RWPE2 (cell line): Measurements from ENCODE around the gene DIP2C.

Source experiments
- ATAC-seq: fragments of 200-7000 bp; cut with Tn5 transposase; 3 replicates; pipeline ENCODE4 v1.9.1; 2021; ENCODE audit warnings: low read depth
- DNase-seq: peaks from one replicate; pipeline ENCODE4 v3.0.0-alpha.2; 2020; ENCODE audit warnings: low spot score
- H3K27ac ChIP-seq: fragments of 450-650 bp; 2 replicates; pipeline ENCODE4 v1.5.1; 2017; ENCODE audit warnings: mild to moderate bottlenecking; ENCODE audit not compliant: poor library complexity, severe bottlenecking
- H3K27me3 ChIP-seq: fragments of 250-450 bp; sonication (Bioruptor Pico); 2 replicates; pipeline ENCODE4 v1.5.1; 2021; ENCODE audit warnings: mild to moderate bottlenecking, moderate library complexity; ENCODE audit not compliant: insufficient read depth, poor library complexity, severe bottlenecking
- H3K36me3 ChIP-seq: fragments of 250-450 bp; sonication (Bioruptor Pico); 2 replicates; pipeline ENCODE4 v1.5.1; 2020; ENCODE audit warnings: low read depth, mild to moderate bottlenecking, moderate library complexity
- H3K4me1 ChIP-seq: fragments of 250-450 bp; sonication (Bioruptor Pico); 2 replicates; pipeline ENCODE4 v1.5.1; 2021; ENCODE audit warnings: mild to moderate bottlenecking, moderate library complexity; ENCODE audit not compliant: insufficient read depth, poor library complexity, severe bottlenecking
- H3K4me3 ChIP-seq: fragments of 250-450 bp; sonication (Bioruptor Pico); 2 replicates; pipeline ENCODE4 v1.5.1; 2021; ENCODE audit warnings: mild to moderate bottlenecking, moderate library complexity; ENCODE audit not compliant: severe bottlenecking
- H3K9me3 ChIP-seq: fragments of 250-450 bp; sonication (Bioruptor Pico); 2 replicates; pipeline ENCODE4 v1.5.1; 2021; ENCODE audit warnings: mild to moderate bottlenecking, moderate library complexity; ENCODE audit not compliant: severe bottlenecking
- TF ChIP-seq, protein P1 (sequence below): fragments of 450-650 bp; IDR thresholded peaks from one replicate; pipeline ENCODE4 v1.5.1; 2017; ENCODE audit warnings: mild to moderate bottlenecking, moderate library complexity; ENCODE audit not compliant: poor library complexity, severe bottlenecking

Gene DIP2C

DNA sequence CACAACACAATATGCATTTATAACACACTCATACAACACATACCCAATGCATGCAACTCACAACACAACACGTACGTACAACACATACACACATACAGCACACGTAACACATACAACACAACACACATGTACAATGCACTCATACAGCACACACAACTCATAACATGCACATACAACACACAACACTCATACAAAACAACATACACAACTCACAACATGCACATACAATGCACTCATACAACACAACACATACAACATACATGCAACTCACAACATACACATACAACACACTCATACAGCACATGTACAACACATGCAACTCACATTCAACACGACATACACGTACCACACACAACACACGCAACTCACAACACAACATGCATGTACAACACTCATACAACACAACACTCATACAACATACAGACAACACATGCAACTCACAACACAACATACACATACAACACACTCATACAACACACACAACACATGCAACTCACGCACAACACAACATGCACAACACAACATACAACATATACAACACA is 21.8 kb downstream of the DIP2C start:
- H3K4me1 ChIP-seq: no peaks in the 10 kb centered on the region
- ATAC-seq (no peak), DNase-seq (no peak)
- TF ChIP-seq, protein P1, sequence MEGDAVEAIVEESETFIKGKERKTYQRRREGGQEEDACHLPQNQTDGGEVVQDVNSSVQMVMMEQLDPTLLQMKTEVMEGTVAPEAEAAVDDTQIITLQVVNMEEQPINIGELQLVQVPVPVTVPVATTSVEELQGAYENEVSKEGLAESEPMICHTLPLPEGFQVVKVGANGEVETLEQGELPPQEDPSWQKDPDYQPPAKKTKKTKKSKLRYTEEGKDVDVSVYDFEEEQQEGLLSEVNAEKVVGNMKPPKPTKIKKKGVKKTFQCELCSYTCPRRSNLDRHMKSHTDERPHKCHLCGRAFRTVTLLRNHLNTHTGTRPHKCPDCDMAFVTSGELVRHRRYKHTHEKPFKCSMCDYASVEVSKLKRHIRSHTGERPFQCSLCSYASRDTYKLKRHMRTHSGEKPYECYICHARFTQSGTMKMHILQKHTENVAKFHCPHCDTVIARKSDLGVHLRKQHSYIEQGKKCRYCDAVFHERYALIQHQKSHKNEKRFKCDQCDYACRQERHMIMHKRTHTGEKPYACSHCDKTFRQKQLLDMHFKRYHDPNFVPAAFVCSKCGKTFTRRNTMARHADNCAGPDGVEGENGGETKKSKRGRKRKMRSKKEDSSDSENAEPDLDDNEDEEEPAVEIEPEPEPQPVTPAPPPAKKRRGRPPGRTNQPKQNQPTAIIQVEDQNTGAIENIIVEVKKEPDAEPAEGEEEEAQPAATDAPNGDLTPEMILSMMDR: no peak
- H3K9me3 ChIP-seq: no peaks in the 10 kb centered on the region
- no peaks in the 10 kb centered on the region for H3K27me3 ChIP-seq
- H3K36me3 ChIP-seq: no peaks in the 10 kb centered on the region
- no peak overlapping the region for H3K27ac ChIP-seq
- no peak overlapping the region for H3K4me3 ChIP-seq

DNA sequence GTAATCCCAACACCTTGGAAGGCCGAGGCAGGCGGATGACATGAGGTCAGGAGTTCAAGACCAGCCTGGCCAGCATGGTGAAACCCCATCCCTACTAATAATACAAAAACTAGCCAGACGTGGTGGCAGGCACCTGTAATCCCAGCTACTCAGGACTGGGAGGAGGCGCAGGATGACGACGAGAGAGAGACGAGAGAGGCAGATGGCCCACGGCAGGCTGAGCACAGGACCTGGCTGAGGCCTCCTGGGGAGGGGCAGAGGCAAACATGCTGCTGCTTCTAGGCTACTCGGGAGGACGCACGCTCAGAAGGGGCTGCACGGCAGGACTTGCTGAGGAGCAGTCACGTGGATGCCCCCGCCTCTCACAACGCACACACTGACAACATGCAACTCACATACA is 22.4 kb downstream of the DIP2C start:
- H3K27me3 ChIP-seq: no peaks in the 10 kb centered on the region
- no peak overlapping the region for H3K4me3 ChIP-seq
- H3K27ac ChIP-seq: no peak overlapping the region
- TF ChIP-seq, protein P1: no peak
- no peak for ATAC-seq
- no peaks in the 10 kb centered on the region for H3K36me3 ChIP-seq
- no peak for DNase-seq
- no peaks in the 10 kb centered on the region for H3K9me3 ChIP-seq
- no peaks in the 10 kb centered on the region for H3K4me1 ChIP-seq

DNA sequence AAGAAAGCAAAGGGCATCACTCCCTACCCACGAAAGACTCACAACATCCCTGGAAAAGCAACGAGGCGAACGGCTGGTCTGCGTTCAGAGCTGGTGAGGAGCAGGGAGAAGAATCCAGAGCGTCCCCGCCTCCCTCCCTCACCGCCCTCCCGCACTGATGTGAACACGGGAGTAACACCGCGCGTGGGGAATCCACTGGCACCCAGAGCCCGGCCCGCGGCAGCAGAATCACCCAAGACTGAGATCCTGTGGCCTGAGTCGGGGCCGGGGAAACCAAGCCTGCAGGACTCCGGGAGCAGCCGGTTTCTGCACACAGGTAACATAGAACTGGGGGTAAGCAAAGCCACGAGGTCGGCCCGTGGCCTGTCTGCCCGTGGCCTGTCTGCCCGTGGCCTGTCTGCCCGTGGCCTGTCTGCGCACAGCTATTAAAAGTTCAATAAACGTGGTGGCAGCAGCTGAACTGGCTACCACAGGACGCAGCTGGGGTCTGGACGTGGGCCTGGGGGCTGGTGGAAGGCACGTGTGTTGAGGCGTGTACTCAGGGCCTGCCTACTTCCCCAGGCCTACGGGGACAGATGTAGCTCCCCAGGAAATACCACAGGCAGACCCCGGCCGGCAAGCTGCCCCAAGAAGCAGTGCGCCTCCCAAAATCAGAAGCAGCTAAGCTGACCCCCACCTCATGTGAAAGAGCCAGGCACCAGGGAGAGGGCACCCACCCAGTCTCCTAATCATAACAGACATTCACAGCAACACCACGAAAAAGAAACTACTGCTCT is 23.0 kb downstream of the DIP2C start:
- DNase-seq (no peak), ATAC-seq (no peak)
- no peaks in the 10 kb centered on the region for H3K27me3 ChIP-seq
- H3K4me1 ChIP-seq: no peaks in the 10 kb centered on the region
- no peak overlapping the region for H3K4me3 ChIP-seq
- no peaks in the 10 kb centered on the region for H3K36me3 ChIP-seq
- TF ChIP-seq, protein P1: no peak
- H3K27ac ChIP-seq: no peak overlapping the region
- no peaks in the 10 kb centered on the region for H3K9me3 ChIP-seq

DNA sequence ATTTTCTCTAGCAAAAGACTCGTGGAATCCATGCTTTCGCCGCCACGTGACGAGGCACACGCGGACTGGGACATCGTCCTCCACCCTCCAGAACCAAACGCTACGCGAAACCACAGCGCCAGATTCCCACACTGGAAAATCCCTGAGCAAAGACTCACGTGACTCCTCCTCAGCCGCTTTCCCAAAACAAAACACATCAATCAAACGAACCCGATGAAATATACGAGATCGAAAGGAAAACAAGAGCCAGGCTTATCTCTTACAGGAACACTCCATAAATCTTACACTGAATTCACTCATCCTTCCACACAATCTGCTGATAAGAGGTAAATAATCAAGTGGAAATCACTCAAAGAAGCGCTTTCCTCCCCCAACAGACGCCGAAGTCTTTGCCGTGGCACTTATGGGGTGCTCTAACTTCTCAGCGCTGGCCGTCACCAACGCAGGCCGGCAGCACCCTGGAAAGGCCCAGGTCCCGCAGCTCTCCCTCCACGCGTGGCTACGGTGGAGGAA is 23.8 kb downstream of the DIP2C start:
- Histone ChIP-seq H3K27ac (no peak overlapping the region), H3K4me3 (no peak overlapping the region), H3K4me1 (no peaks in the 10 kb centered on the region), H3K9me3 (no peaks in the 10 kb centered on the region), H3K36me3 (no peaks in the 10 kb centered on the region), H3K27me3 (no peaks in the 10 kb centered on the region)
- ATAC-seq (no peak), DNase-seq (no peak)
- TF ChIP-seq, protein P1: no peak

DNA sequence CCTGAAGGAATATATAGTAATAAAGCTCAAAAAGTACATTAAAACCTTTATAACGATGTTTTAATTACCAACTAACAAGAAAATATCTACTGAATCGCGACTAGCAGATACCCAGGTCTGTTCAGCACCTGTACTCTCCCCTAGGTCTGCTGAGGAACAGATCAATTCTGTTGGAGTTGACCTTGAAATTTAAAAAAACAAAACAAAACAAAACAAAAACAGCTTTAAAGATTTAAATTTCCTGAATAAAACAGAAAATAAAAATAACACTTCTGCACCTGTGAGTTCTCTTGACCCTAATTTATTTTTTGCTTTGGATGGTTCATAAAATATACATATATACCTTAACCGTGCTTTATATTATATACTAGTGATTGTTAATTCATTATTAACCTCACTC is 24.6 kb downstream of the DIP2C start:
- TF ChIP-seq, protein P1: no peak
- Histone ChIP-seq H3K27me3 (no peaks in the 10 kb centered on the region), H3K4me1 (no peaks in the 10 kb centered on the region), H3K36me3 (no peaks in the 10 kb centered on the region), H3K4me3 (no peak overlapping the region), H3K9me3 (no peaks in the 10 kb centered on the region), H3K27ac (no peak overlapping the region)
- DNase-seq: no peak
- ATAC-seq: no peak
